Measurements from ENCODE around the gene GRK4. TPM values are rescaled to one million over a fixed set of nuclear protein-coding genes. Genes with fewer than 3 reads are reported as not detected.

The GRK4 gene
- total and polyA plus RNA-seq, 10 of the 15 experiments (the other 5 are each of a cell fraction or from before 2014, with no cell fraction given) = 1.1 to 4.0 (median 2.5) TPM

GRCh38 chr4:3046162-3046561 is 82.8 kb downstream of the GRK4 start:
- Histone ChIP-seq H3K4me2 (ENCODE audit: control insufficient read depth, insufficient read depth) (no peak overlapping the region), H3K4me3 (no peak overlapping the region; the same call in 1 of the 2 replicates), H3K27me3 (replicated peaks in 1 of 2; ENCODE audit: control insufficient read depth in 2 of 2, insufficient read depth in 2 of 2, low read length in 1 of 2) (no peaks in the 10 kb centered on the region), H3K36me3 (ENCODE audit: control insufficient read depth in 2 of 2, insufficient read depth in 2 of 2, low read length in 1 of 2) (no peaks in the 10 kb centered on the region; a peak in 1 of 4 replicates), H4K20me1 (ENCODE audit: control insufficient read depth, insufficient read depth) (no peaks in the 10 kb centered on the region), H3K27ac (ENCODE audit: control insufficient read depth, insufficient read depth) (peak overlapping the region; percentile 70), H3K79me2 (ENCODE audit: control insufficient read depth, insufficient read depth, low read length) (peaks cover 12% of the 10 kb centered on the region), H3K9me3 (replicated peaks; ENCODE audit: control insufficient read depth, insufficient read depth, low read length) (peaks cover 8% of the 10 kb centered on the region), H3K4me1 (ENCODE audit: control insufficient read depth, insufficient read depth, low read length) (peaks cover 53% of the 10 kb centered on the region), H2AFZ (ENCODE audit: control insufficient read depth, low read depth, low read length) (no peak overlapping the region), H3K9ac (ENCODE audit: control insufficient read depth, insufficient read depth, low read length) (no peak overlapping the region)
- in situ Hi-C loops (cut with MboI) (loop anchor here (5.0 kb wide), 1 partner anchor 36 kb away; no protein-coding TSS in a partner anchor), intact Hi-C loops (cut with micrococcal nuclease; ENCODE audit: unreplicated experiment) (loop anchor here (2.0 to 10.0 kb wide), 2 partner anchors 91 to 281 kb away; no protein-coding TSS in a partner anchor)
- DNase-seq (ENCODE audit: low read depth, low spot score) (no peak), FAIRE-seq (peak; percentile 44), ATAC-seq (peak; percentile 44)
- no TSS peak for BruUV-seq (replicated peaks)
- 17% methylated on average over 7 of the region's 7 CpGs for WGBS (ENCODE audit: insufficient coverage, insufficient replicate concordance, low lambda C conversion rate, missing lambda C conversion rate)
- POLR2A ChIA-PET = interaction anchor here (1.2 to 1.6 kb wide), 2 partner anchors 32 to 34 kb away, joined by 6 read pairs; no protein-coding TSS in a partner anchor
- RAD21 ChIA-PET (ENCODE audit: unreplicated experiment) = interaction anchor here (0.6 to 2.4 kb wide), 8 partner anchors 8 to 300 kb away, joined by 3 to 7 read pairs (median 4); no protein-coding TSS in a partner anchor
- SMC1A ChIA-PET (ENCODE audit: uncharacterized antibody, unreplicated experiment) = interaction anchor here (0.7 to 3.7 kb wide), 8 partner anchors 9 to 77 kb away, joined by 3 to 11 read pairs (median 4); no protein-coding TSS in a partner anchor
- CTCF ChIA-PET = interaction anchor here (0.7 to 4.3 kb wide), 16 partner anchors 10 to 1005 kb away, joined by 3 to 17 read pairs (median 4); no protein-coding TSS in a partner anchor
- peak; percentile 64; the same call in 1 of the 2 replicates for TF ChIP-seq TCF3 (IDR thresholded peaks at IDR 0.05; ENCODE audit: borderline replicate concordance, insufficient read depth, low read depth, low read length)
- TF ChIP-seq ATF3 (IDR thresholded peaks at IDR 0.05; ENCODE audit: borderline replicate concordance, extremely low read depth, low read depth, low read length) = no peak
- TF ChIP-seq MEF2A (IDR thresholded peaks at IDR 0.05; ENCODE audit: insufficient read depth, low read depth, low read length) = 0 out of 2 replicates have a peak, but pooled peaks have one; percentile 11
- no peak for TF ChIP-seq RELA (IDR thresholded peaks at IDR 0.05; ENCODE audit: borderline replicate concordance, partially characterized antibody)
- 0 out of 2 replicates have a peak, but pooled peaks have one; percentile 5 for TF ChIP-seq TAF1 (IDR thresholded peaks at IDR 0.05; ENCODE audit: borderline replicate concordance, low read depth, low read length)
- no peak for TF ChIP-seq TCF7 (IDR thresholded peaks at IDR 0.05; ENCODE audit: borderline replicate concordance)
- no peak for TF ChIP-seq SUZ12 (IDR thresholded peaks at IDR 0.05; ENCODE audit: unreplicated experiment)
- peak; percentile 36 for TF ChIP-seq JUNB (IDR thresholded peaks at IDR 0.05)
- TF ChIP-seq KDM1A (IDR thresholded peaks at IDR 0.05; ENCODE audit: borderline replicate concordance) = no peak
- TF ChIP-seq CREM (IDR thresholded peaks at IDR 0.05; ENCODE audit: low read depth) = peak; percentile 34; the same call in 1 of the 2 replicates
- peak; percentile 96 for TF ChIP-seq SPI1 (IDR thresholded peaks at IDR 0.05; ENCODE audit: borderline replicate concordance, insufficient read depth, low read depth, low read length)
- peak; percentile 63; the same call in 1 of the 2 replicates for TF ChIP-seq IRF4 (IDR thresholded peaks at IDR 0.05; ENCODE audit: low read depth, low read length)
- no peak for TF ChIP-seq RCOR1 (conservative IDR thresholded peaks at IDR 0.05; ENCODE audit: low read depth, low read length)
- TF ChIP-seq SRF (IDR thresholded peaks at IDR 0.05; ENCODE audit: low read depth in 2 of 2, low read length in 2 of 2) = peak; percentile 89 to 99
- peak; percentile 92 for TF ChIP-seq TCF12 (IDR thresholded peaks at IDR 0.05; ENCODE audit: low read depth, low read length)
- TF ChIP-seq NFYB (IDR thresholded peaks at IDR 0.05; ENCODE audit: insufficient read depth, low read depth, low read length) = peak; percentile 69
- no peak for TF ChIP-seq IKZF1 (conservative IDR thresholded peaks at IDR 0.05)
